GM12892 (cell line): ENCODE measurements around the gene INPP5A.
"Not testable (repeated sequence)": the region's sequence is repeated elsewhere in the genome, so short reads cannot be mapped to it uniquely, and the experiment has no call there.

ENCODE experiments used
- POLR2A ChIP-seq: IDR thresholded peaks from 2 replicates; pipeline ENCODE4 v1.6.1; 2011; ENCODE audit warnings: low read depth, low read length, control low read depth
- POLR2AphosphoS5 ChIP-seq: IDR thresholded peaks from 2 replicates; pipeline ENCODE4 v1.6.1; 2011; ENCODE audit warnings: low read depth, low read length, control low read depth

DNA sequence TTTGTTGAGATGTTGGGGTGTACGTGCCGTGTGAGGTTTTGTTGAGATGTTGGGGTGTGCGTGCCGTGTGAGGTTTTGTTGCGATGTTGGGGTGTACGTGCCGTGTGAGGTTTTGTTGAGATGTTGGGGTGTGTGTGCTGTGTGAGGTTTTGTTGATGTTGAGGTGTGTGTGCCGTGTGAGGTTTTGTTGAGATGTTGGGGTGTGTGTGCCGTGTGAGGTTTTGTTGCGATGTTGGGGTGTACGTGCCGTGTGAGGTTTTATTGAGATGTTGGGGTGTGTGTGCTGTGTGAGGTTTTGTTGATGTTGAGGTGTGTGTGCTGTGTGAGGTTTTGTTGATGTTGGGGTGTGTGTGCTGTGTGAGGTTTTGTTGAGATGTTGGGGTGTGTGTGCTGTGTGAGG, 35.4 kb downstream of the INPP5A start:
- not testable (repeated sequence) for TF ChIP-seq POLR2A, POLR2AphosphoS5
